Measurements from ENCODE around the gene HIBCH. TPM values are rescaled to one million over a fixed set of nuclear protein-coding genes. Genes with fewer than 3 reads are reported as not detected.

HIBCH gene
- total RNA-seq, 1 experiment from 2014 or later, result 24.7 TPM

DNA sequence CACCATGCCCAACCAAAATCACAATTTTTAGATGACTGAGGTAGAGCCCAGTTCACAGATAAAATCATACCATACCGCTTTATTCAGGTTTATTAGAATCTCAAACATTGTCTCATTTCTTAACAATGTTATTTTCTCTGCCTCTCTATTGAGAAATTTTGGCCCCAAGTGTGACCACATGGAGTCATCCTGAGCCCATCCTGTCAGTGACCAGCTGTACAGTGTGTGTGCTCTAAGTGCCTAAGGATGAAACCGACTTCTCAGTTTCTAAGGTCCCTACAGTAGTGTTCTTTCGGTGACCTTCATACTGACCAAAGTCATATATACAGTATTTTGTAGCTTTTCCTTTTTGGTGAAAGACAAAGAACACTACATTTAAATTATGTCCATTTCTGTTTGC, 133.4 kb downstream of the HIBCH start (continued):
- TF ChIP-seq SRF (IDR thresholded peaks at IDR 0.05; ENCODE audit: low read depth), result no peak

DNA sequence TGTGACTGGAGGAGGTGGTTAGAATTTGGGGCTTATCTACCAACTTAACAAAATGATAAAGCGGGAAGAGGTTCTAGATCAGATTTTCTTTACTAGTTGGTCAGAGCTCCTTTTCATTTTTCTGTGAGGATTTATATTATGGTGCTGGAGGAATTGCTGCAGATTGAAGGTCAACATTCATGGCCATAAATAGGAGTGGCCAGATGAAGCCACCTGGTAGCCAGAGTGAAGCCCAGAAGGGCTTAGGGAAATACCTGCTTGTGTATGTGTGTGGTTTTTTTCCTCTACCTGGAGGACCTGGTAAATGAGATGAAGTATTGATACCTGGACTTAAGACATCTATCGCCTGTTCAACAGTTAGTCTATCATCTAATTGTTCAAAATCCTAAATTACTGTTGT, 134.2 kb downstream of the HIBCH start:
- no peaks in the 10 kb centered on the region for H3K27me3 ChIP-seq (ENCODE audit: insufficient read depth, low read length)
- no peak overlapping the region for H3K27ac ChIP-seq (ENCODE audit: low read depth, low read length)
- no peaks in the 10 kb centered on the region for H3K9me2 ChIP-seq (ENCODE audit: insufficient read depth)
- no peaks in the 10 kb centered on the region for H3K9me3 ChIP-seq (ENCODE audit: control insufficient read depth in 1 of 2, insufficient read depth in 1 of 2, low read depth in 1 of 2, low read length in 2 of 2)
- peaks cover 0 to 8% of the 10 kb centered on the region in 2 experiments; a peak in 1 of 4 replicates for H3K4me1 ChIP-seq (ENCODE audit: control insufficient read depth in 1 of 2, insufficient read depth in 2 of 2, low read length in 2 of 2)
- ChIA-PET POLR2A (no interaction called here), CTCF (no interaction called here), RAD21 (ENCODE audit: low non-redundant PET in 1 of 2, low total read pairs in 2 of 2, uncharacterized antibody in 2 of 2, unreplicated experiment in 2 of 2) (no interaction called here)
- no peaks in the 10 kb centered on the region for H3K36me3 ChIP-seq (ENCODE audit: control insufficient read depth in 1 of 2, insufficient read depth in 2 of 2, low read length in 2 of 2)
- H4K20me1 ChIP-seq (ENCODE audit: insufficient read depth), result no peaks in the 10 kb centered on the region
- ATAC-seq (no peak), DNase-seq (ENCODE audit: low read depth, low spot score) (no peak)
- no peak overlapping the region for H3K9ac ChIP-seq (ENCODE audit: low read length)
- H2AFZ ChIP-seq (ENCODE audit: low read depth, low read length, poor library complexity, severe bottlenecking), result no peak overlapping the region
- TF ChIP-seq, protein P1, sequence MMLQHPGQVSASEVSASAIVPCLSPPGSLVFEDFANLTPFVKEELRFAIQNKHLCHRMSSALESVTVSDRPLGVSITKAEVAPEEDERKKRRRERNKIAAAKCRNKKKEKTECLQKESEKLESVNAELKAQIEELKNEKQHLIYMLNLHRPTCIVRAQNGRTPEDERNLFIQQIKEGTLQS (IDR thresholded peaks at IDR 0.05), result no peak
- TF ChIP-seq, protein P2, sequence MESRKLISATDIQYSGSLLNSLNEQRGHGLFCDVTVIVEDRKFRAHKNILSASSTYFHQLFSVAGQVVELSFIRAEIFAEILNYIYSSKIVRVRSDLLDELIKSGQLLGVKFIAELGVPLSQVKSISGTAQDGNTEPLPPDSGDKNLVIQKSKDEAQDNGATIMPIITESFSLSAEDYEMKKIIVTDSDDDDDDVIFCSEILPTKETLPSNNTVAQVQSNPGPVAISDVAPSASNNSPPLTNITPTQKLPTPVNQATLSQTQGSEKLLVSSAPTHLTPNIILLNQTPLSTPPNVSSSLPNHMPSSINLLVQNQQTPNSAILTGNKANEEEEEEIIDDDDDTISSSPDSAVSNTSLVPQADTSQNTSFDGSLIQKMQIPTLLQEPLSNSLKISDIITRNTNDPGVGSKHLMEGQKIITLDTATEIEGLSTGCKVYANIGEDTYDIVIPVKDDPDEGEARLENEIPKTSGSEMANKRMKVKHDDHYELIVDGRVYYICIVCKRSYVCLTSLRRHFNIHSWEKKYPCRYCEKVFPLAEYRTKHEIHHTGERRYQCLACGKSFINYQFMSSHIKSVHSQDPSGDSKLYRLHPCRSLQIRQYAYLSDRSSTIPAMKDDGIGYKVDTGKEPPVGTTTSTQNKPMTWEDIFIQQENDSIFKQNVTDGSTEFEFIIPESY (IDR thresholded peaks at IDR 0.05; ENCODE audit: extremely low read depth, insufficient replicate concordance, low read length), result no peak
- TF ChIP-seq EZH2 (IDR thresholded peaks at IDR 0.05) (no peak), CBX3 (IDR thresholded peaks at IDR 0.05; ENCODE audit: low read depth) (no peak), ZFX (IDR thresholded peaks at IDR 0.05) (no peak), EZH2phosphoT487 (IDR thresholded peaks at IDR 0.05; ENCODE audit: borderline replicate concordance) (no peak), JUND (IDR thresholded peaks at IDR 0.05) (no peak), ELF1 (IDR thresholded peaks at IDR 0.05; ENCODE audit: borderline replicate concordance, low read depth) (no peak), RAD21 (IDR thresholded peaks at IDR 0.05; ENCODE audit: low read depth) (no peak), SP1 (IDR thresholded peaks at IDR 0.05; ENCODE audit: low read depth) (no peak)
- TF ChIP-seq, protein P3, sequence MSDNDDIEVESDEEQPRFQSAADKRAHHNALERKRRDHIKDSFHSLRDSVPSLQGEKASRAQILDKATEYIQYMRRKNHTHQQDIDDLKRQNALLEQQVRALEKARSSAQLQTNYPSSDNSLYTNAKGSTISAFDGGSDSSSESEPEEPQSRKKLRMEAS (IDR thresholded peaks at IDR 0.05), result no peak
- TF ChIP-seq, protein P4, sequence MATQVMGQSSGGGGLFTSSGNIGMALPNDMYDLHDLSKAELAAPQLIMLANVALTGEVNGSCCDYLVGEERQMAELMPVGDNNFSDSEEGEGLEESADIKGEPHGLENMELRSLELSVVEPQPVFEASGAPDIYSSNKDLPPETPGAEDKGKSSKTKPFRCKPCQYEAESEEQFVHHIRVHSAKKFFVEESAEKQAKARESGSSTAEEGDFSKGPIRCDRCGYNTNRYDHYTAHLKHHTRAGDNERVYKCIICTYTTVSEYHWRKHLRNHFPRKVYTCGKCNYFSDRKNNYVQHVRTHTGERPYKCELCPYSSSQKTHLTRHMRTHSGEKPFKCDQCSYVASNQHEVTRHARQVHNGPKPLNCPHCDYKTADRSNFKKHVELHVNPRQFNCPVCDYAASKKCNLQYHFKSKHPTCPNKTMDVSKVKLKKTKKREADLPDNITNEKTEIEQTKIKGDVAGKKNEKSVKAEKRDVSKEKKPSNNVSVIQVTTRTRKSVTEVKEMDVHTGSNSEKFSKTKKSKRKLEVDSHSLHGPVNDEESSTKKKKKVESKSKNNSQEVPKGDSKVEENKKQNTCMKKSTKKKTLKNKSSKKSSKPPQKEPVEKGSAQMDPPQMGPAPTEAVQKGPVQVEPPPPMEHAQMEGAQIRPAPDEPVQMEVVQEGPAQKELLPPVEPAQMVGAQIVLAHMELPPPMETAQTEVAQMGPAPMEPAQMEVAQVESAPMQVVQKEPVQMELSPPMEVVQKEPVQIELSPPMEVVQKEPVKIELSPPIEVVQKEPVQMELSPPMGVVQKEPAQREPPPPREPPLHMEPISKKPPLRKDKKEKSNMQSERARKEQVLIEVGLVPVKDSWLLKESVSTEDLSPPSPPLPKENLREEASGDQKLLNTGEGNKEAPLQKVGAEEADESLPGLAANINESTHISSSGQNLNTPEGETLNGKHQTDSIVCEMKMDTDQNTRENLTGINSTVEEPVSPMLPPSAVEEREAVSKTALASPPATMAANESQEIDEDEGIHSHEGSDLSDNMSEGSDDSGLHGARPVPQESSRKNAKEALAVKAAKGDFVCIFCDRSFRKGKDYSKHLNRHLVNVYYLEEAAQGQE (IDR thresholded peaks at IDR 0.05; ENCODE audit: low read depth), result no peak
- intact Hi-C loops (cut with micrococcal nuclease), result no loop called here
- H3K79me2 ChIP-seq (ENCODE audit: insufficient read depth, low read length), result no peaks in the 10 kb centered on the region
- H3K4me2 ChIP-seq (ENCODE audit: low read length), result no peak overlapping the region
- H3K4me3 ChIP-seq (replicated peaks in 1 of 2; ENCODE audit: low read depth in 1 of 2, low read length in 2 of 2), result no peak overlapping the region
- BruUV-seq (replicated peaks), result no TSS peak

Measured in HCT116 (cell line).